HG03432 (cell line): ENCODE measurements around the gene LMTK2.
"Not testable (repeated sequence)": the region's sequence is repeated elsewhere in the genome, so short reads cannot be mapped to it uniquely, and the experiment has no call there.

Experiments used
- ATAC-seq: cut with Tn5 transposase; IDR thresholded peaks from one replicate; pipeline ENCODE4 v1.9.1; 2021; ENCODE audit warnings: mild to moderate bottlenecking, moderate library complexity; ENCODE audit not compliant: unreplicated experiment

LMTK2 gene

DNA sequence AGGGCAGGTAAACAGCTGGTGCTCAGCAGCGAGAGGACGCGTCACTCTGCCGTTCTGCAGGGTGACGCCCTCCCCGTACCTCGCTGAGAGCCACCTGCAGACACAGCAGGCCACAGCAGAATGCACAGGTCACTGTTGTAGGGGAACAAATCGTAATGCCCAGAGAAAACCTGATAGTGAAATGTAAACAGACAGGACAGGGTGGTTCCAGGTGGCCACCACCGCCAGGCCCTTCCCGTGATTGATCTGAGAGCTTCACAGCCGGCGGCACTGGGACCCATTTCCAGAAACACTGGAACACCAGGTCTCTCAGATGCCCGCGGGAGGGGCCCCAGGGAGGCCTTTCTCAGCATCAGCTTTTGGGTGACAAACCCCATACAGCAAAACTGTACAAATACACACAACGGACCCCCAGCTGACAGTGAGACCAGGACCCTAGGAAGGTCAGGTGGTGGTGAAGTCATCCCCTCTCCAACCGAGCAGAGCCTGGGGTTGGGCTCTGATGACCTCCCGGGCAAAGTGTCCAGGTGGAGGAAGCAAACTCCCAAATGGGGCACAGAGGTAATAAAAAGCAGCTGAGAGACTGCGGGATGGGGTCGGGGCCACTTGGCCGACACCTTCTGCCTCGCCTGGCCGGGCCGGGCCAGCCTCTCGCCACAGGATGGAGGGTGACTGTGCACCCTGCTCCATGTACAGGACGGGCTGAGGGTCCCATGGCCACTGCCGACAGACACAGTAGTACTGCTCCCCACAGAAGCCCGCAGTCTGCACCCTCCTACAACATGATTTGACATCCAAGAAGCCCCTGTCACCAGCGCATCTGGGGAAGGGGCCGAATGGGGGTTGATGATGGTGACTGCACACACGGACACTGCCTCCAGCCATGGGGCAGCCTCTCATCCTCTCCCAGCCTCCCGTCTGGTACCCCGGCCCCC, 109.2 kb downstream of the LMTK2 start:
- no peak for ATAC-seq

GRCh38 chr7:98216941-98217622, 110.4 kb downstream of the LMTK2 start:
- ATAC-seq, result no peak

- no peak for ATAC-seq
These were observed 111.2 kb downstream of the LMTK2 start for GRCh38 chr7:98217623-98218582.

DNA sequence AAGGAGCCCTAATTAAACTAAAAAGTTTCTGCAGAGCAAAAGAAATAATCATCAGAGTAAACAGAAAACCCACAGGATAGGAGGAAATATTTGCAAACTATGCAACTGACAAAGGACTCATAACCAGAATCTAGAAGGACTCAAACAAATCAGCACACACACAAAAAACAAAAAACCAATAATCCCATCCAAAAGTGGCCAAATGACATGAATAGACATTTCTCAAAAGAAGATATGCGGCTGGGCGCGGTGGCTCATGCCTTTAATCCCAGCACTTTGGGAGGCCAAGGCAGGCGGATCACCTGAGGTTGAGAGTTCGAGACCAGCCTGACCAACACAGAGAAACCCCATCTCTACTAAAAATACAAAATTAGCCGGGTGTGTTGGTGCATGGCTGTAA, 112.7 kb downstream of the LMTK2 start:
- not testable (repeated sequence) for ATAC-seq

DNA sequence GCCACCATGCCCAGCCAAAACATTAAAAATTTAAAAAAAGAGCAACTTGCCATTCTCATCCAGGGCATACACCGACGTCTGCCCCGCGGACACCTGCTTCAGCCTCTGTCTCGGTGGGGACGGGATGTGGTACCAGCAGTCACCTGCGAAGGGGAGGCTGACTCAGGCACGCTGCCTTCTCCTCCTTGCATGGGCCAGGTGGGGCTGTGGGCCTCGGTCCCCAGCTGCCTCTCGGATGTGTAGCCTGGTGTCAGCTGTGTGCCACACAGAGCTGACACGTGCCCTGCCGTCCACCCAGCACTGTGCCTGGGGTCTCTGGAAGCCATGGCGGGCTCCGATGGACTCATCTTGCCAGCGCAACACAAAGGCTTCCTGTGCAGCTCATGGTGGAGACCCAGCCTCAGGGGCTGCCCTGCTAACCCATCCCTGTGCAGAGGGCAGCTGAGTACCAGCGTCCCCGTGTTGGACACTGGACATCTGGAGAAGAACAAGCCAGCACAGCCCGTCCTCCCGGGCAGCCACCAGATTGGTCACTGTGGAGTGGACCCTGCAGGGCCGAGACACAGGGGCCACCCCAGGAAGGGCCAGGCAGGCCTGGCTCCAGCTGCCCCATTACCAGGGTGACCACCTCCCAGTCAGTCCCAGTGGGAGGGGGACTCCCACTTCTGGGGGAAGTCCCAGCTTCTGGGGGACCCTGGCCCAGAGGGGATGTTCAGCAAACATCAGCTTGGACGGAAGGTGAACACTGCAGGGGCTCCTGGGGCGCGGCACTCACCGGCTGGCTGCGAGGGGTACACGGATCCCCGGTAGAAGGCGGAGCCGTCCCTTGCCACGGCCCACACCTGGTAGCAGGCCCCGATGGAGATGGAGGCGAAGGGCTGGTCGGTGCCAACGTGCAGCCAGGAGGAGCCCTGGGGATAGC, 115.2 kb downstream of the LMTK2 start:
- ATAC-seq, result no peak

- ATAC-seq, result no peak
These were observed 116.0 kb downstream of the LMTK2 start for GRCh38 chr7:98222533-98223195.

- no peak for ATAC-seq
These were observed 116.8 kb downstream of the LMTK2 start for GRCh38 chr7:98223351-98223897.

- ATAC-seq, result no peak
These were observed 117.4 kb downstream of the LMTK2 start for GRCh38 chr7:98223898-98224700.

- no peak for ATAC-seq
These were observed 118.1 kb downstream of the LMTK2 start for GRCh38 chr7:98224701-98225181.

DNA sequence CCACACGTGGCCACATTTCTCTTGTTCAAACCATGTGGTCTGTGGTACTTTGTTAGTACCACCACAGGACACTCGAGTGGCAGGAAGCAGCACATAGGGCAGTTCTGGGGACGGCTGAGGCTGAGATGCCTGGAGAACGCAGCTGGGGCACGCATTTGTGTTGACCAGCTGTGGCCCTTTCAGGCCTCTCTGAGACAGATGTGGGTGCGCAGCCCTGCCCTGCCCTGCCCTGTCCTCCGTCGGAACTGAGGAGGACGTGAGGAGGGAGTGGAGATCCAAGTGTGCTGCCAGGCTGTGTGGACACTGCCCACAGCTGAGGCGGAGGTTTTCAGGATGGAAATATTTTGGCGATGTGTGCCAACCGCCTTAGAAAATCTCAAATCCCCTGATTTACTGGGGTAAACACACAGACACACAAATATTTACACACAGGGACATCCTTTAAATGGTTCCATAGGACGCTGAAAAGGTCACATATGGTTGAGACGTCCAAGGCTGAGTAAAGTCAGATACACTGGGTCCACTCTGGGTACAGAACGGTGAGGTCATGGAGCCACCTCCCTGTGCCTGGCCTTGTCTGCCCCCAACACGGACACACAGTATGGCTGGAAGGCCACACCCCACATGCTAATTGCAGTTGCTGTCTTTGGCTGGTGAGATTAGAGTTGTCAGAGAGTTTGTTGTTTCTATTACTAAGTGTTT, 119.4 kb downstream of the LMTK2 start:
- ATAC-seq, result no peak

DNA sequence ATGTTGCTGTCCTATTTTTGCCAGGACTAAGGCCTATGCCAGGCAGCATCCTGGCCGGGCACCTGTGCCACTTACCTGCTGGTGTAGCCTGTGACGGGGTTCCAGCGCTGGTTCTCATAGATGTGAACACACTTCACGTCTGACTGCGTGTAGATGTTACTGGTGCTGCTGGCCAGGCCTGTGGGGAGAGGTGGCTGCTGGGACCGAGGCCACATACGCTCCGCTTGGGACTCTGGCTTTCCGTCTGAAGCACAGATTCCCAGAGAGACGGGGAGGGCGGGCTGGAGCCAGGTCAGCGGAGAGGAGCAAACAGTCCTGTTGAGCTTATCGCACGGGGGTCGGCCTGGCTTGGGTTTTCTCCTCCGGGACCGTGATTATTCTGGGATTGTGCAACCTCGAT, 121.3 kb downstream of the LMTK2 start:
- no peak for ATAC-seq

DNA sequence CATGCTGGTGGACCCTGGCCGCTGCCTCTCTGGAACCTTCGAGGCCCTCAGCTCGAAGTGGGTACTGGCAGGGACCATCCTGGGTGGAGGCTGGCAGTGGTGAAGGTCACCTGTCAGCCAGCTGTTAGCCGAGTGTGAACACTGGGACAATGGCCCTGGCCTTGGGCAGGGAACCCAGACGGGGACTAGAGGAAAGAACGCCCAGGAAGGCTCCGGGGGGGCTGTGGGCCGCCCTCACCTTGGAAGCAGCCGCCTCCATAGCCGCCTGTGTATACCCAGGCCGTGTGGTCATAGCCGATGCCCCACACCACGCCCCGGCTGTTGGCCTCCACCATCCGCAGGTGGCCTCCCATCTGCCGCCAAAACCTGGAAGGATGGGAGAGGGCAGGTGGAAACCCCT, 122.1 kb downstream of the LMTK2 start:
- no peak for ATAC-seq

DNA sequence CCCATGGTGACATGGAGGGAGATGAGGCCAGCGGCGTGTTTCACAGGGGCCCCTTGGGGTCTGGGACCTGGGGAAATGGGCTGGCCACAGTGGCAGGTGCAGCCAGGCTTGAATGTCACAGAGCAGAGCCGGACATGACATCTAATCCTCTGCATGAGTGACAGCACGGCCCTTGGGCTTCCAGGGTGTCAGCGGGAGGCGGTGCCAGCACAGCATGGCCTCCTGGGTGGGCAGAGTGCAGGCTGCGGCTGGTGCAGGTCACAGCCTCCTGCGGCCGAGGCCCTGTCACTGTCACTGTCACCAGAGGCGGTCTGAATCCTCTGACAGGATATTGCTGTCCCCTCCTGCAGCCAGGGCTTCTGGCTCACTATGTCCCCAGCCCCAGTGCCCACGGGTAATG, 122.8 kb downstream of the LMTK2 start:
- no peak for ATAC-seq

- no peak for ATAC-seq
These were observed 123.5 kb downstream of the LMTK2 start for GRCh38 chr7:98229991-98230745.

- ATAC-seq, result no peak
These were observed 124.2 kb downstream of the LMTK2 start for GRCh38 chr7:98230746-98231471.
